PC-9 (cell line): ENCODE results near the gene ARID5A. TPM values are rescaled to one million over a fixed set of nuclear protein-coding genes. Genes with fewer than 3 reads are reported as not detected.

Experiments used
- BruUV-seq: library from RNA; stranded (reverse); fragments of 400-500 nt; replicated peaks from 2 replicates; lab custom pipeline; 2021; lab: Mats Ljungman, UMichigan
- CTCF ChIA-PET: fragments of 300-600 bp; sonication (Branson Sonifier 250); formaldehyde crosslinking; loops from one replicate; lab custom pipeline; 2022; ENCODE audit warnings: antibody characterized with exemption; lab: Charles Lee
- POLR2A ChIA-PET: fragments of 300-600 bp; sonication (Branson Sonifier 250); formaldehyde crosslinking; loops from one replicate; lab custom pipeline; 2022; ENCODE audit warnings: antibody characterized with exemption; ENCODE audit not compliant: unreplicated experiment; lab: Charles Lee
- DNase-seq, 2 experiments: peaks; one replicate each; pipeline versions ENCODE4 v3.0.0 to v3.0.0-alpha.2; 2015 to 2022; ENCODE audit warnings: mixed read lengths in 1 of 2
- H2AFZ ChIP-seq: fragments of 200-600 bp; sonication (generic); 2 replicates; pipeline ENCODE4 v1.8.1; 2017; ENCODE audit warnings: antibody characterized with exemption
- H3F3A ChIP-seq: fragments of 200-600 bp; sonication (generic); 2 replicates; pipeline ENCODE4 v1.8.1; 2017; ENCODE audit warnings: antibody characterized with exemption, mild to moderate bottlenecking, low read depth; ENCODE audit not compliant: insufficient read depth
- H3K27ac ChIP-seq: fragments of 200-600 bp; sonication (generic); 2 replicates; pipeline ENCODE4 v1.6.1; 2016; ENCODE audit warnings: mixed run types
- H3K27me3 ChIP-seq: fragments of 200-600 bp; sonication (generic); 2 replicates; pipeline ENCODE4 v1.6.1; 2016; ENCODE audit warnings: low read depth, mixed run types; ENCODE audit not compliant: insufficient read depth
- H3K36me3 ChIP-seq: fragments of 200-600 bp; sonication (generic); 2 replicates; pipeline ENCODE4 v1.6.1; 2016; ENCODE audit warnings: low read depth, mixed run types
- H3K4me1 ChIP-seq: fragments of 200-600 bp; sonication (generic); replicated peaks from 2 replicates; pipeline ENCODE4 v1.6.1; 2016; ENCODE audit warnings: mixed run types; ENCODE audit not compliant: insufficient read depth
- H3K4me2 ChIP-seq: fragments of 200-600 bp; sonication (generic); 2 replicates; pipeline ENCODE4 v1.6.1; 2017; ENCODE audit warnings: mixed run types
- H3K4me3 ChIP-seq: fragments of 200-600 bp; sonication (generic); 2 replicates; pipeline ENCODE4 v1.6.1; 2016; ENCODE audit warnings: mixed run types
- H3K79me2 ChIP-seq: fragments of 200-600 bp; sonication (generic); 2 replicates; pipeline ENCODE4 v1.6.1; 2017; ENCODE audit warnings: low read depth, mixed run types
- H3K9me2 ChIP-seq: fragments of 200-600 bp; sonication (generic); 2 replicates; pipeline ENCODE4 v1.8.1; 2017; ENCODE audit warnings: mild to moderate bottlenecking; ENCODE audit not compliant: insufficient read depth
- H3K9me3 ChIP-seq: fragments of 200-600 bp; sonication (generic); 2 replicates; pipeline ENCODE4 v1.8.1; 2016; ENCODE audit warnings: low read depth; ENCODE audit not compliant: insufficient read depth
- H4K20me1 ChIP-seq: fragments of 200-600 bp; sonication (generic); 2 replicates; pipeline ENCODE4 v1.8.1; 2017; ENCODE audit not compliant: insufficient read depth
- CTCF ChIP-seq: fragments of 200-600 bp; sonication (generic); conservative IDR thresholded peaks from 2 replicates; pipeline ENCODE4 v1.6.1; 2017; ENCODE audit warnings: mixed run types, antibody characterized with exemption, mild to moderate bottlenecking, moderate library complexity
- EZH2 ChIP-seq: fragments of 200-600 bp; sonication (generic); IDR thresholded peaks from 2 replicates; pipeline ENCODE4 v1.8.0; 2017; ENCODE audit warnings: antibody characterized with exemption, low read depth
- intact Hi-C: fragments of 100-400 bp; cut with micrococcal nuclease; formaldehyde crosslinking; loops from one replicate; pipeline ENCODE4 v1.10.0; 2022; ENCODE audit not compliant: unreplicated experiment
- total RNA-seq: library from RNA; stranded (reverse); gene quantifications from 2 replicates; pipeline ENCODE4 v1.2.3, GENCODE V29; 2021

The ARID5A gene
- total RNA-seq, 1 experiment from 2014 or later: 6.0 TPM

DNA sequence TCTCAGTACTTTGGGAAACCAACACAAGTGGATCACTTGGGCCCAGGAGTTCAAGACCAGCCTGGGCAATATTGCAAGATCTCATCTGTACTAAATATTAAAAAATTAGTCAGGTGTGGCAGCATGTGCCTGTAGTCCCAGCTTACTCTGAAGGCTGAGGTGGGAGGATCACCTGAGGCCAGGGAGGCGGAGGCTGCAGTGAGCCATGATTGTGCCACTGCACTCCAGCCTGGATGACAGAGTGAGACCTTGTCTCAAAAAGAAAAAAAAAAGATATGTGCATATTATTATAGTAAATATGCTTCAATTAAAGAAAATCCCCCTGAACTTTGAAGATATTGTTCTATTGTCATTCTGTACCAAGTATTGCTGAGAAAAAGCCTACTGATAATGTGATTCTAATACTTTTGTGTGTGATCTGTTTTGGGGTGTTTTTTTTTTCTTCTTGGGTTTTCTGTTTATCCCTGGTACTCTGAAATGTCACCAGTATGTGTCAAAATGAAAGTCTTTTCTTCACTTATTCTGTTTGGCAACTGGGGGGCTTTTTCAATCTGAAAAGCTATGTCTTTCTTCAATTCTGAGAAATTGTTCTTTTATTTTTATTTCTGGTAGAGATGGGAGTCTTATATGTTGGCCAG is 44.6 kb upstream of the ARID5A start:
- ChIA-PET POLR2A (no interaction called here), CTCF (interaction anchor here (0.7 to 1.8 kb wide), 3 partner anchors 17 to 84 kb away, joined by 3 to 10 read pairs (median 7); no protein-coding TSS in a partner anchor)
- intact Hi-C loops: loop anchor here (2.0 to 5.0 kb wide), 2 partner anchors 45 to 79 kb away; no protein-coding TSS in a partner anchor
- H3K27me3 ChIP-seq: no peaks in the 10 kb centered on the region
- H3K9me2 ChIP-seq: no peaks in the 10 kb centered on the region
- no TSS peak for BruUV-seq
- no peak for DNase-seq
- H3K4me3 ChIP-seq: no peak overlapping the region
- no peak overlapping the region for H2AFZ ChIP-seq
- TF ChIP-seq CTCF (no peak), EZH2 (no peak)
- no peak overlapping the region for H3K4me2 ChIP-seq
- no peaks in the 10 kb centered on the region for H3K79me2 ChIP-seq
- H3K9me3 ChIP-seq: peaks cover 21% of the 10 kb centered on the region
- H3K4me1 ChIP-seq: peaks cover 18% of the 10 kb centered on the region
- no peaks in the 10 kb centered on the region for H4K20me1 ChIP-seq
- H3K36me3 ChIP-seq: no peaks in the 10 kb centered on the region
- H3K27ac ChIP-seq: 0 out of 2 replicates have a peak overlapping the region, but pooled peaks have one; percentile 71
- H3F3A ChIP-seq: peaks cover 25% of the 10 kb centered on the region

DNA sequence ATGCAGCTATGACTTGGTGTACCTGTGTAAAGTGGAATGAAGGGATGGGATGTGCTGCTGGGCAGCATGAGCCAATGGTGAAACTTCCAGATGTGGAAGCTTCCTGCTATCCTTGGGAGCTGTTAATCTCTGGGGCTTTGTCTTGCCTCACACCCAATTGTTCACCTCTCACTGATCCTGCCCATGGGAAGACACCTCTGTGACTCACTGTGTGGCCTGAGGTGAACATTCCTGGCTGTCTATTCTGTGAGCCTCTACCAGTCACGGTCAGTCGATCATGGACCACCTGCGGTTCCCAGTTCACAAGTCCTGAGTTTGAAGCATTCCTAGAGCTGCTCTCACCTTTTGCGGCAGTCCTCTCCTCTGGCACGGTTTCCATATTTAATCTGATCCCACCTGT is 43.5 kb upstream of the ARID5A start:
- no peak for TF ChIP-seq EZH2
- no peak for TF ChIP-seq CTCF
- Histone ChIP-seq H3K4me3 (peak overlapping the region; percentile 2; the same call in 1 of the 2 replicates), H3K9me3 (peaks cover 21% of the 10 kb centered on the region), H3K79me2 (no peaks in the 10 kb centered on the region), H3K4me2 (peak overlapping the region; percentile 43), H3F3A (peaks cover 25% of the 10 kb centered on the region), H3K4me1 (peaks cover 18% of the 10 kb centered on the region), H3K27ac (peak overlapping the region; percentile 71), H3K27me3 (no peaks in the 10 kb centered on the region), H3K36me3 (no peaks in the 10 kb centered on the region), H2AFZ (no peak overlapping the region), H3K9me2 (no peaks in the 10 kb centered on the region), H4K20me1 (no peaks in the 10 kb centered on the region)
- no TSS peak for BruUV-seq
- peak; percentile 88 to 99 for DNase-seq
- CTCF ChIA-PET: interaction anchor here (0.6 to 1.8 kb wide), 3 partner anchors 16 to 85 kb away, joined by 4 to 10 read pairs (median 7); no protein-coding TSS in a partner anchor
- intact Hi-C loops: loop anchor here (1.0 to 5.0 kb wide), 4 partner anchors 12 to 80 kb away; partner anchors contain the start of gene NEURL3
- POLR2A ChIA-PET: interaction anchor here (0.5 to 0.7 kb wide), 9 partner anchors 9 to 321 kb away, joined by 3 to 21 read pairs (median 6); no protein-coding TSS in a partner anchor

DNA sequence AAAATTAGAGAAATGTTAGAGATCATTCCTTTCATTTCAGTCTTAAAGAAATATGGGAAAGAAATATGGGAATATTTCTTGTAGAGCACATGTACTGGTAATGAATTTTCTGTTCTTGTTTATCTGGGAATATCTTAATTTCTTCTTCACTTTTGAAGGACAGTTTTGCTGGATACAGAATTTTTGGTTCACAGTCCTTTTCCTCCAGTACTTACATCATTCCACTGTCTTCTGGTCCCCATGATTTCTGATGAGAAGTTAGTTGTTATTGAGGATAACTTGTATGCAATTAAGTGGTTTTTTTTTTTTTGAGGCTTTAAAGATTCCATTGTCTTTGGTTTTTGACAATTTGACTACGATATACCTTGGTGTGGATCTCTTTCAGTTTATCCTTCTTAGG is 42.4 kb upstream of the ARID5A start:
- ChIA-PET CTCF (no interaction called here), POLR2A (no interaction called here)
- peaks cover 18% of the 10 kb centered on the region for H3K4me1 ChIP-seq
- H3K9me2 ChIP-seq: no peaks in the 10 kb centered on the region
- BruUV-seq: no TSS peak
- no peak overlapping the region for H2AFZ ChIP-seq
- TF ChIP-seq EZH2 (no peak), CTCF (no peak)
- H3K4me2 ChIP-seq: no peak overlapping the region
- peaks cover 21% of the 10 kb centered on the region for H3K9me3 ChIP-seq
- H3F3A ChIP-seq: peaks cover 25% of the 10 kb centered on the region
- no peaks in the 10 kb centered on the region for H3K27me3 ChIP-seq
- intact Hi-C loops: loop anchor here (5.0 kb wide), 1 partner anchor 47 kb away; no protein-coding TSS in a partner anchor
- no peaks in the 10 kb centered on the region for H4K20me1 ChIP-seq
- peak overlapping the region; percentile 71 for H3K27ac ChIP-seq
- no peak for DNase-seq
- H3K4me3 ChIP-seq: no peak overlapping the region
- no peaks in the 10 kb centered on the region for H3K79me2 ChIP-seq
- no peaks in the 10 kb centered on the region for H3K36me3 ChIP-seq
